ENCODE results near the gene ATP13A3.

GRCh38 chr3:194373899-194374298, 112.9 kb downstream of the ATP13A3 start:
- TF ChIP-seq EP300 (IDR thresholded peaks at IDR 0.05) (no peak), CTCF (IDR thresholded peaks at IDR 0.05) (no peak)
